Keratinocyte (primary cell): ENCODE measurements around the gene OTOF. TPM values are rescaled to one million over a fixed set of nuclear protein-coding genes. Genes with fewer than 3 reads are reported as not detected.

ENCODE experiments used
- DNase-seq: peaks from one replicate; pipeline ENCODE4 v3.0.0-alpha.2; 2011; ENCODE audit warnings: low read depth, missing footprints, low spot score
- FAIRE-seq: peaks from 2 replicates; lab custom pipeline; 2011; peaks lifted over from hg19 to GRCh38; lab: Jason Lieb, UNC
- H2AFZ ChIP-seq: 2 replicates; pipeline ENCODE4 v1.6.0; 2012; ENCODE audit warnings: low read length, control low read depth, inconsistent platforms; ENCODE audit not compliant: control insufficient read depth
- H3K27ac ChIP-seq: 2 replicates; pipeline ENCODE4 v1.5.1; 2011; ENCODE audit warnings: low read length; ENCODE audit not compliant: control insufficient read depth, insufficient read depth
- H3K27me3 ChIP-seq: 3 replicates; pipeline ENCODE4 v1.6.0; 2011; ENCODE audit warnings: low read length; ENCODE audit not compliant: control insufficient read depth, insufficient read depth; ENCODE audit errors: extremely low read depth
- H3K36me3 ChIP-seq, 2 experiments: 2 replicates in 1 of 2; 3 replicates in 1 of 2; pipeline ENCODE4 v1.5.1; 2011; ENCODE audit warnings: low read length in 2 of 2, mild to moderate bottlenecking in 1 of 2; ENCODE audit not compliant: control insufficient read depth in 2 of 2, insufficient read depth in 2 of 2; ENCODE audit errors: extremely low read depth in 1 of 2
- H3K4me1 ChIP-seq: 3 replicates; pipeline ENCODE4 v1.5.1; 2011; ENCODE audit warnings: low read length; ENCODE audit not compliant: control insufficient read depth, insufficient read depth; ENCODE audit errors: extremely low read depth
- H3K4me2 ChIP-seq: 3 replicates; pipeline ENCODE4 v1.6.0; 2011; ENCODE audit warnings: low read depth, low read length; ENCODE audit not compliant: control insufficient read depth, insufficient read depth; ENCODE audit errors: extremely low read depth
- H3K4me3 ChIP-seq, 3 experiments: fragments of 200-600 bp in 1 of 3; sonication (generic) in 1 of 3; 2 replicates in 2 of 3; 3 replicates in 1 of 3; pipeline ENCODE4 v1.5.1; 2011 to 2016; ENCODE audit warnings: low read length in 3 of 3, mild to moderate bottlenecking in 3 of 3, control low read depth in 2 of 3, inconsistent platforms in 1 of 3, low read depth in 1 of 3, mixed read lengths in 1 of 3, mixed run types in 1 of 3, moderate library complexity in 1 of 3; ENCODE audit not compliant: control insufficient read depth in 2 of 3, insufficient read depth in 2 of 3; ENCODE audit errors: extremely low read depth in 1 of 3
- H3K79me2 ChIP-seq: 2 replicates; pipeline ENCODE4 v1.6.0; 2012; ENCODE audit warnings: low read length; ENCODE audit not compliant: control insufficient read depth, insufficient read depth
- H3K9ac ChIP-seq: 3 replicates; pipeline ENCODE4 v1.6.0; 2011; ENCODE audit warnings: low read length; ENCODE audit not compliant: control insufficient read depth, insufficient read depth; ENCODE audit errors: extremely low read depth
- H3K9me1 ChIP-seq: 3 replicates; pipeline ENCODE4 v1.6.0; 2011; ENCODE audit warnings: low read length; ENCODE audit not compliant: control insufficient read depth, insufficient read depth; ENCODE audit errors: extremely low read depth
- H3K9me3 ChIP-seq: 2 replicates; pipeline ENCODE4 v1.5.1; 2012; ENCODE audit warnings: low read depth, low read length; ENCODE audit not compliant: control insufficient read depth
- H4K20me1 ChIP-seq: 3 replicates; pipeline ENCODE4 v1.6.0; 2011; ENCODE audit warnings: low read length; ENCODE audit not compliant: control insufficient read depth, insufficient read depth; ENCODE audit errors: extremely low read depth
- EZH2 ChIP-seq: IDR thresholded peaks from one replicate; pipeline ENCODE4 v1.6.1; 2012; ENCODE audit warnings: inconsistent platforms, mild to moderate bottlenecking, low read length, moderate library complexity
- dilution Hi-C: fragments of 300-500 bp; cut with MboI; formaldehyde crosslinking; loops from one replicate; pipeline ENCODE4 v1.7.0; 2020; ENCODE audit warnings: low sequenced_read_pairs; ENCODE audit not compliant: extremely low pct_ligation_motif_present
- polyA plus RNA-seq, 5 experiments: library from polyadenylated mRNA; depleted of rRNA in 3 of 5; stranded (reverse) in 3 of 5; stranded (forward) in 1 of 5; unstranded in 1 of 5; fragments of >200 nt; gene quantifications; 1 replicate in 1 of 5; 2 replicates in 3 of 5; 3 replicates in 1 of 5; pipeline versions ENCODE4 v1.2.1 to v1.2.3, GENCODE V29; 2011 to 2012; ENCODE audit warnings: missing spikeins in 2 of 5, low read depth in 1 of 5, low replicate concordance in 1 of 5
- TF ChIP-seq, protein P1 (sequence below), 3 experiments: IDR thresholded peaks in 1 of 3; conservative IDR thresholded peaks in 1 of 3; optimal IDR thresholded peaks in 1 of 3; 2 replicates in 2 of 3; 3 replicates in 1 of 3; pipeline versions ENCODE3 to v1.5.1; 2011; ENCODE audit warnings: low read length in 3 of 3, mild to moderate bottlenecking in 3 of 3, moderate library complexity in 2 of 3, control low read depth in 1 of 3, inconsistent platforms in 1 of 3; ENCODE audit not compliant: insufficient read depth in 2 of 3; ENCODE audit errors: extremely low read depth in 1 of 3

OTOF gene
- polyA plus RNA-seq, 1 donor (not counting 4 experiments of a cell fraction or from before 2014, with no cell fraction given) = not detected

DNA sequence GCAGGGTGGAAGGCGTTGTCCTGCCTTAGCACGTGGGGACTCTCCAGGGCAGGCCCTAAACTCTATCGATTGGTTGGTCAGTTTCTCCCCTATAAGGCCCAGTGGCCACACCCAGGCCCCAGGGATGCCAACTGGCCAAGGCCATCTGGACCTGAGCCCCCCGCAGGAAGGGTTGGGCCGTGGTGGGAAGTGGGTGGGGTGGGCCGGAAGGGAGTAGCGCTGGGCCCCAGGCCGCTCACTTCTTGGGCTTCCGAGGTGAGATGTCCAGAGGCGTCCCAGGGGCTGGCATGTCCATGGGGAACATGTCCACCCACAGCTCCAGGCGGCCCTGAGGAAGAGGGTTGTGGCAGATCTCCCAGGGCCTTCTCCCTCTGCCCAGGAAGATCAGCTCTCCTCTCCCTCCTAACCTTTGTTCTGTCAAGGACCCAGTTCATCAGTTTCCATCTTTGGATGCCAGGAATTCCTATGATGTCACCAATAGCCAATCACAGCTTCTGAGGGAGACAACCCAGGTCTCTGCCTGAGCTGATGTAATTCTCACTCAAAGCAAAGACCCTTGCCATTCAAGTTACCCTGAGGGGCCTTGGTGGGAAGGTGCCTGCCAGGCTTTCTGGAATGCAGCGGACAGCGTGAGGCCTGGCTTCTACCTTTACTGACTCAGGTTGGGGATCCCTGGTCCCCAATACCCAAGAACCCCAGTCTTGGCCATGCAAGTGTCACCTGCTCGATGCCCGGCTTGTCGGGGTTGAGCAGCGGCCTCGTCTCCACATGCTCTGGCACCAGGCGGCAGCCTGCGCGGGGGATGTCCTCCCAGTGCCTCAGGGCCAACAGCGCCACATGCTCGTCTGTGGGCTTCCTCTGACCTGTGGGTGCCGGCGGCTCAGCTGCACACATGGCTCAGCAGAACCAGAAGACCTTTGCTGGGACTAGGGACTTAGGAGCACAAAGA is 14.4 kb downstream of the OTOF start:
- H2AFZ ChIP-seq = no peak overlapping the region
- dilution Hi-C loops = no loop called here
- DNase-seq = no peak
- no peak overlapping the region for H3K9ac ChIP-seq
- H3K79me2 ChIP-seq = no peaks in the 10 kb centered on the region
- H3K27me3 ChIP-seq = no peaks in the 10 kb centered on the region
- FAIRE-seq = no peak
- H3K9me3 ChIP-seq = no peaks in the 10 kb centered on the region
- no peak overlapping the region for H3K4me2 ChIP-seq
- TF ChIP-seq, protein P1, sequence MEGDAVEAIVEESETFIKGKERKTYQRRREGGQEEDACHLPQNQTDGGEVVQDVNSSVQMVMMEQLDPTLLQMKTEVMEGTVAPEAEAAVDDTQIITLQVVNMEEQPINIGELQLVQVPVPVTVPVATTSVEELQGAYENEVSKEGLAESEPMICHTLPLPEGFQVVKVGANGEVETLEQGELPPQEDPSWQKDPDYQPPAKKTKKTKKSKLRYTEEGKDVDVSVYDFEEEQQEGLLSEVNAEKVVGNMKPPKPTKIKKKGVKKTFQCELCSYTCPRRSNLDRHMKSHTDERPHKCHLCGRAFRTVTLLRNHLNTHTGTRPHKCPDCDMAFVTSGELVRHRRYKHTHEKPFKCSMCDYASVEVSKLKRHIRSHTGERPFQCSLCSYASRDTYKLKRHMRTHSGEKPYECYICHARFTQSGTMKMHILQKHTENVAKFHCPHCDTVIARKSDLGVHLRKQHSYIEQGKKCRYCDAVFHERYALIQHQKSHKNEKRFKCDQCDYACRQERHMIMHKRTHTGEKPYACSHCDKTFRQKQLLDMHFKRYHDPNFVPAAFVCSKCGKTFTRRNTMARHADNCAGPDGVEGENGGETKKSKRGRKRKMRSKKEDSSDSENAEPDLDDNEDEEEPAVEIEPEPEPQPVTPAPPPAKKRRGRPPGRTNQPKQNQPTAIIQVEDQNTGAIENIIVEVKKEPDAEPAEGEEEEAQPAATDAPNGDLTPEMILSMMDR (optimal IDR thresholded peaks at IDR 0.05 in 1 of 3, IDR thresholded peaks at IDR 0.05 in 1 of 3, conservative IDR thresholded peaks at IDR 0.05 in 1 of 3; ENCODE audit: extremely low read depth in 1 of 3, insufficient read depth in 2 of 3, low read length in 3 of 3) = no peak
- no peak for TF ChIP-seq EZH2
- H4K20me1 ChIP-seq = no peaks in the 10 kb centered on the region
- no peaks in the 10 kb centered on the region for H3K9me1 ChIP-seq
- no peak overlapping the region for H3K27ac ChIP-seq
- no peaks in the 10 kb centered on the region for H3K4me1 ChIP-seq
- no peaks in the 10 kb centered on the region for H3K36me3 ChIP-seq
- H3K4me3 ChIP-seq = no peak overlapping the region

DNA sequence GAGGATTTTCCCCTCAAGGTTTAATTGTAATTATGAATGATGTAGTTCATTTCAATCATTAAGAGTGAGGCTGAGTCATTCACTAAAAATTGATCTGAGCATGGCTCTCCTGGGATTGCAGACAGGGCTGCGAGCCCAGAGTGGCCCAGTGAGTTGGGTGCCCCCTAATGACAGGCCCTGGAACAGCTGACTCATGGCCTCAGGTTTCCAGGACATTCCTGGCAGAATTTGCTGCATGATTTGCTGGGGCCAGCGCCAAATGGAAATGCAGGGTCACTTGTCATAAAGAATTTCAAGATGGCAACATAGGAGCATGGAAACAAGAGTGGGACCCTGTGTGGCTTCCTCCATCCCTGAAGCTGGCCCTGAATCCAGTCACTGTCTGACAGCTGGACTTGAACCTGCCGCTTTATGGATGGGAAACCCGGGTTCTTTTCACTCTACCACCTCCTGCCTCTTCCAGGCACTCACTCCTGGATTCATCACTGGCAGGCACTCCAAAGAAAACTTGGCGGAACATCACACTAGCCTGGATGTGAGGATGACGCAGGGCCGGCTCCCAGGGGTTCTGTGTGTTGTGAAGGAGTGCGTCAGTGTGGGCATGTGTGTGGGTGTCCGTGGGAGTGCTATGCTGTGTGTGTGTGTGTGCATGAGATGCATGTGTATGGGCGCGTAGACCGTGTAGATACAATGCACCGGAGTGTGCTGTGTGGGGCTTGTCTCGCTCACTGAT is 15.2 kb downstream of the OTOF start:
- Histone ChIP-seq H3K9me3 (no peaks in the 10 kb centered on the region), H3K27me3 (no peaks in the 10 kb centered on the region), H3K4me1 (no peaks in the 10 kb centered on the region), H3K9ac (no peak overlapping the region), H3K27ac (no peak overlapping the region), H3K36me3 (no peaks in the 10 kb centered on the region), H3K9me1 (no peaks in the 10 kb centered on the region), H3K4me2 (no peak overlapping the region), H3K79me2 (no peaks in the 10 kb centered on the region), H3K4me3 (no peak overlapping the region), H2AFZ (no peak overlapping the region), H4K20me1 (no peaks in the 10 kb centered on the region)
- DNase-seq (peak; percentile 5), FAIRE-seq (no peak)
- no peak for TF ChIP-seq EZH2
- TF ChIP-seq, protein P1 (optimal IDR thresholded peaks at IDR 0.05 in 1 of 3, IDR thresholded peaks at IDR 0.05 in 1 of 3, conservative IDR thresholded peaks at IDR 0.05 in 1 of 3; ENCODE audit: extremely low read depth in 1 of 3, insufficient read depth in 2 of 3, low read length in 3 of 3) = peak; percentile 60 to 79 (median 77)
- dilution Hi-C loops = no loop called here
